HG03066 (cell line): ENCODE data around the gene KCNMA1.
"Not testable (repeated sequence)": the region's sequence is repeated elsewhere in the genome, so short reads cannot be mapped to it uniquely, and the experiment has no call there.

ENCODE experiments used
- ATAC-seq: cut with Tn5 transposase; IDR thresholded peaks from one replicate; pipeline ENCODE4 v1.9.1; 2021; ENCODE audit warnings: low read depth; ENCODE audit not compliant: unreplicated experiment

KCNMA1 gene

GRCh38 chr10:77637532-77638320 lies at the start of gene KCNMA1:
Gene KCNMA1 (minus strand): TSS chr10:77637808.
- ATAC-seq = no peak

GRCh38 chr10:77686650-77687417 lies 49.2 kb upstream of the KCNMA1 start:
- no peak for ATAC-seq

- ATAC-seq = no peak
These were observed 48.5 kb upstream of the KCNMA1 start for GRCh38 chr10:77686096-77686495.

- ATAC-seq = no peak
These were observed 47.8 kb upstream of the KCNMA1 start for GRCh38 chr10:77685432-77685831.

- not testable (repeated sequence) for ATAC-seq
These were observed 45.5 kb upstream of the KCNMA1 start for GRCh38 chr10:77683088-77683432.

GRCh38 chr10:77682393-77683087 lies 44.9 kb upstream of the KCNMA1 start:
- ATAC-seq = no peak

- no peak for ATAC-seq
These were observed 44.2 kb upstream of the KCNMA1 start for GRCh38 chr10:77681839-77682238.

GRCh38 chr10:77680811-77681210 lies 43.2 kb upstream of the KCNMA1 start:
- ATAC-seq = no peak

GRCh38 chr10:77680065-77680464 lies 42.5 kb upstream of the KCNMA1 start:
- ATAC-seq = no peak

GRCh38 chr10:77679217-77679616 lies 41.6 kb upstream of the KCNMA1 start:
- ATAC-seq = no peak

GRCh38 chr10:77678146-77678545 lies 40.5 kb upstream of the KCNMA1 start:
- ATAC-seq = no peak

- ATAC-seq = no peak
These were observed 37.7 kb upstream of the KCNMA1 start for GRCh38 chr10:77675347-77675746.

- no peak for ATAC-seq
These were observed 36.0 kb upstream of the KCNMA1 start for GRCh38 chr10:77673515-77674140.

- no peak for ATAC-seq
These were observed 35.5 kb upstream of the KCNMA1 start for GRCh38 chr10:77673101-77673500.

GRCh38 chr10:77671594-77672252 lies 34.1 kb upstream of the KCNMA1 start:
- ATAC-seq = no peak

GRCh38 chr10:77670817-77671443 lies 33.3 kb upstream of the KCNMA1 start:
- no peak for ATAC-seq

GRCh38 chr10:77669892-77670291 lies 32.3 kb upstream of the KCNMA1 start:
- no peak for ATAC-seq

GRCh38 chr10:77667426-77668324 lies 30.1 kb upstream of the KCNMA1 start:
- ATAC-seq = no peak

GRCh38 chr10:77666821-77667220 lies 29.2 kb upstream of the KCNMA1 start:
- no peak for ATAC-seq
